Neutrophil (primary cell): ENCODE measurements around the gene PPM1A.
"Not testable (repeated sequence)": the region's sequence is repeated elsewhere in the genome, so short reads cannot be mapped to it uniquely, and the experiment has no call there.

Source experiments
- H3K27ac ChIP-seq: fragments of 200-600 bp; sonication (generic); 2 replicates; pipeline ENCODE4 v1.5.1; 2016; ENCODE audit warnings: mild to moderate bottlenecking, moderate library complexity
- H3K27me3 ChIP-seq: fragments of 200-600 bp; sonication (generic); 2 replicates; pipeline ENCODE4 v1.6.0; 2016; ENCODE audit warnings: mild to moderate bottlenecking
- H3K36me3 ChIP-seq: fragments of 200-600 bp; sonication (generic); 2 replicates; pipeline ENCODE4 v1.5.1; 2017
- H3K4me1 ChIP-seq, 2 experiments: fragments of 200-600 bp in 1 of 2; sonication (generic) in 1 of 2; 1 replicate in 1 of 2; 2 replicates in 1 of 2; pipeline versions ENCODE4 v1.5.1 to v1.6.1; 2013 to 2016; ENCODE audit warnings: low read depth in 1 of 2, low read length in 1 of 2, mild to moderate bottlenecking in 1 of 2, moderate library complexity in 1 of 2; ENCODE audit not compliant: control insufficient read depth in 1 of 2, insufficient read depth in 1 of 2
- H3K4me3 ChIP-seq, 2 experiments: fragments of 200-600 bp in 1 of 2; sonication (generic) in 1 of 2; 1 replicate in 1 of 2; 2 replicates in 1 of 2; pipeline ENCODE4 v1.5.1; 2013 to 2016; ENCODE audit warnings: low read depth in 1 of 2, low read length in 1 of 2, mild to moderate bottlenecking in 1 of 2, moderate library complexity in 1 of 2
- H3K9me3 ChIP-seq: fragments of 200-600 bp; sonication (generic); 2 replicates; pipeline ENCODE4 v1.5.1; 2016
- TF ChIP-seq, protein P1 (sequence below): fragments of 200-600 bp; sonication (generic); IDR thresholded peaks from 2 replicates; pipeline ENCODE4 v1.5.1; 2016; ENCODE audit warnings: antibody characterized with exemption

PPM1A gene

DNA sequence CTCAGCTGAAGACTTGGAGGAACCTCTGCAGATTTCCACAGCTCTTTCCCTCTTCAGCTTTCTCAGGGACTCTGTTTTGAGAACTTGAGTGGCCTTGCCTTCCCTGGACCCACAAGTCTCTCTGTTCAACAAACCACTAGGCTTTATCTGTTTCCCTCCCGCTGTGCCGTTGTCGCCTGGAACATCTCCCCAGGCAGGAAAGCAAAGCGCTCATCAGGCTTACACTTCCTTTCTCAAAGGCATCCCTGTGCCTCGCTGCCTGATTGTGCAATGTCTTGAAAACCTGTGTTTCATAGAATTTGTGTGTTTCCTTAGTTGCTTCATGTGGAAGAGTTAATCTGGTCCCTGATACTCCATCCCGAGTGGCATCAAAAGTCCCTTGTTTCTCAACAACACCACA lies 64.1 kb downstream of the PPM1A start:
- Histone ChIP-seq H3K36me3 (no peaks in the 10 kb centered on the region), H3K4me3 (no peak overlapping the region), H3K27ac (no peak overlapping the region), H3K9me3 (no peaks in the 10 kb centered on the region), H3K27me3 (peaks cover 21% of the 10 kb centered on the region), H3K4me1 (no peaks in the 10 kb centered on the region)
- TF ChIP-seq, protein P1, sequence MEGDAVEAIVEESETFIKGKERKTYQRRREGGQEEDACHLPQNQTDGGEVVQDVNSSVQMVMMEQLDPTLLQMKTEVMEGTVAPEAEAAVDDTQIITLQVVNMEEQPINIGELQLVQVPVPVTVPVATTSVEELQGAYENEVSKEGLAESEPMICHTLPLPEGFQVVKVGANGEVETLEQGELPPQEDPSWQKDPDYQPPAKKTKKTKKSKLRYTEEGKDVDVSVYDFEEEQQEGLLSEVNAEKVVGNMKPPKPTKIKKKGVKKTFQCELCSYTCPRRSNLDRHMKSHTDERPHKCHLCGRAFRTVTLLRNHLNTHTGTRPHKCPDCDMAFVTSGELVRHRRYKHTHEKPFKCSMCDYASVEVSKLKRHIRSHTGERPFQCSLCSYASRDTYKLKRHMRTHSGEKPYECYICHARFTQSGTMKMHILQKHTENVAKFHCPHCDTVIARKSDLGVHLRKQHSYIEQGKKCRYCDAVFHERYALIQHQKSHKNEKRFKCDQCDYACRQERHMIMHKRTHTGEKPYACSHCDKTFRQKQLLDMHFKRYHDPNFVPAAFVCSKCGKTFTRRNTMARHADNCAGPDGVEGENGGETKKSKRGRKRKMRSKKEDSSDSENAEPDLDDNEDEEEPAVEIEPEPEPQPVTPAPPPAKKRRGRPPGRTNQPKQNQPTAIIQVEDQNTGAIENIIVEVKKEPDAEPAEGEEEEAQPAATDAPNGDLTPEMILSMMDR = no peak

DNA sequence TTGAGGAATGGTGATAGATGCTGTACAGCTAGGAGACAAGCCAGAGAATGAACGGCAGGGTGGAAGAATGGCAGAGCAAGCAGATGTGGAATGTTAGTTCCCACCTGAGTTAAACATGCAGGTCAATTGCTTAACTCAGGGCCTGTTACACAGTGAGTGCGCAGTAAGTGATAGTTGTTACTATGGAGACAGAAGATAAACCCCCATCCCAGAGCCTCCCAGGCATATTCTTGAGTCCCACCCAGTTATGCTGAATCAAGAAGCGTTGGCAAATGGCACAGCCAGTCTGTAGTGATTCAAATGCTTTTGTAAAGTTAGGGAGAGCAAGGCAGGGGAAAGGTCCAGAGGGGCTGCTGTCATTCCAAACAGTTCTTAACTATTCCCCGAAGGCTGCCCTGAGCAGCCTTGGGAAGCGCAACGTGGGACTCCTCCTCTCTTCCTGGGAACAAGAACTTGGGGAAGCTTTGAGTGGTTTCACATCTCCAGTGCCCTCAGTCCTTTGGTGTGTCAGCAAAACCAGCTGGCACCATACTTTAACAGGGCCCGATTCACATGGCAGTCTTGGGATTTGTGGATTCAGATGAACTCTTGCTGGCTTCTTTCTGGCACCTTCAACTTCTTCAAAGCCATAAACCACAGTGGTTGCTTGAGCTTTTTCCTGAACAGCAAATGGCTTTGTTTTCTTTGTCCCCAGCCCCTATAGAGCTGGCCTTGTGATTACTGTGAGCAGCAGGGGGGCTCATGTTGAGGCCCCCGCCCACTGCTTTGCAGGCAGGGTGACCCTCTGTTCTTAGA lies 66.4 kb downstream of the PPM1A start:
- no peaks in the 10 kb centered on the region for H3K36me3 ChIP-seq
- H3K27me3 ChIP-seq = peaks cover 21% of the 10 kb centered on the region
- H3K27ac ChIP-seq = no peak overlapping the region
- H3K4me1 ChIP-seq = no peaks in the 10 kb centered on the region
- H3K9me3 ChIP-seq = no peaks in the 10 kb centered on the region
- no peak overlapping the region for H3K4me3 ChIP-seq
- TF ChIP-seq, protein P1 = no peak

DNA sequence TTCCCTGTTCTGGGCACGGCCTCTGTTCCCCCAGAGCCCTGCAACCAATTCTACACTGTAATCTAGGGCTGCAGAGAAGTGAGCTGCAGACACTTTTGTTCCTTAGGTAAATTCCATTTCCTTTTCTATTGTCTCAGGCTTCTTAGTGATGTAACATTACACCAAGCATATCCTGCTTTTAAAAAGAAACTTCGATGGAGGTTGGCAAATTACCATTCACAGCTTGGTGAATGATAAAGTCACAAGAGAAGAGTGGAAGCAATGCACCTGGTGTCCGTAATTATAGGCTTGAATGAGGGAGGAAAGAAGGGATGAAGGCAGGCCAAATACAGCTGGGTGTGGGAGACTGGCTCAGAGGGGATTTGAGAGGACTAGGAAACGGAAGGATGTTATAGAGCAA lies 68.6 kb downstream of the PPM1A start:
- Histone ChIP-seq H3K4me1 (no peaks in the 10 kb centered on the region), H3K27me3 (peaks cover 12% of the 10 kb centered on the region), H3K9me3 (no peaks in the 10 kb centered on the region), H3K36me3 (no peaks in the 10 kb centered on the region), H3K4me3 (no peak overlapping the region), H3K27ac (no peak overlapping the region)
- TF ChIP-seq, protein P1 = no peak

DNA sequence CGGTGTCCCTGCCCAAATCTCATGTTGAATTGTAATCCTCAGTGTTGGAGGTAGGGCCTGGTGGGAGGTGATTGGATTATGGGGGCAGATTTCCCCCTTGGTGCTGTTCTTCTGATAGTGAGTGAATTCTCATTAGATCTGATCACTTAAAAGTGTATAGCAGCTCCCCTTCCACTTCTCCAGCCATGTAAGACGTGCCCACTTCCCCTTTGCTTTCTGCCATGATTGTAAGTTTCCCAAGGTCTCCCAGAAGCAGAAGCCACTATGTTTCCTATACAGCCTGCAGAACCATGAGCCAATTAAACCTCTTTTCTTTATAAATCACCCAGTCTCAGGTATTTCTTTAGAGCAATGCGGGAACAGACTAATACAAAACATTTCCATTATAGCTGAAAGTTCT lies 71.8 kb downstream of the PPM1A start:
- peaks cover 15% of the 10 kb centered on the region for H3K27me3 ChIP-seq
- not testable (repeated sequence) for H3K27ac ChIP-seq, H3K9me3 ChIP-seq, H3K4me3 ChIP-seq, H3K4me1 ChIP-seq, H3K36me3 ChIP-seq

DNA sequence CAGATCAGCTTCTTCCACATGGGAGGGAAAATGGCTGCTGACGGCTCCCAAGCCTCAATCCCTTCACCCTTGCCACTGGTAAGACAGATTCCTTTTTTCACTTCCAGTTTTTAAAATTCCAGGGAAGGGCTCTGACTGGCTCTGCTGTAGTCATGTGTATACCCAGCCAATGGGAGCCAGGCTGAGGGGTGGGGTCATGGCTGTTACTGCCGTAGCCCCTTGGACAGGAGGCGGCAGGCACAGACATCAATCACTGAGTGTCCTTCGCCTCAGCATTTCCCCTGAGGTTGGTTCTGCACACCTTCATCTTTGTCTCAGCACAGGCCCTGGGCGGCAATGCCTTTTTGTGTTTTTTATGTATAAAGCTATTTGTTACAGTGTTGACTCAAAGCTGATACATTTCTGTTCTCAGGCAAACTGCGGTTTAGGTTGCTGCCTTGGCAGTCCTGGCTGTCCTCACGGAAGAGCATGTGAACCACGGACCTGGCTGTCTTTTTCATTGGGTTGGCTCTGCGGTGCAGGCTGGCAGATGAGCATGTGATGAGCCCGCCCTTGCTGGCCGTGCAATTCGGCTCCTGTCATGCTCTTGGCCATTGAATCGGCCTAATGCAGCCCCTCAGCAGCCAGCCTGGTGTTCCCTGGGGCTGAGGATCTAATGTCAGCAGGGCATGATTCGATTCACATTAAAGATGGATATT lies 74.3 kb downstream of the PPM1A start:
- no peak overlapping the region for H3K4me3 ChIP-seq
- no peak overlapping the region for H3K27ac ChIP-seq
- peaks cover 6 to 9% of the 10 kb centered on the region in 2 experiments for H3K4me1 ChIP-seq
- peaks cover 40% of the 10 kb centered on the region for H3K27me3 ChIP-seq
- TF ChIP-seq, protein P1 = no peak
- H3K36me3 ChIP-seq = no peaks in the 10 kb centered on the region
- H3K9me3 ChIP-seq = no peaks in the 10 kb centered on the region

DNA sequence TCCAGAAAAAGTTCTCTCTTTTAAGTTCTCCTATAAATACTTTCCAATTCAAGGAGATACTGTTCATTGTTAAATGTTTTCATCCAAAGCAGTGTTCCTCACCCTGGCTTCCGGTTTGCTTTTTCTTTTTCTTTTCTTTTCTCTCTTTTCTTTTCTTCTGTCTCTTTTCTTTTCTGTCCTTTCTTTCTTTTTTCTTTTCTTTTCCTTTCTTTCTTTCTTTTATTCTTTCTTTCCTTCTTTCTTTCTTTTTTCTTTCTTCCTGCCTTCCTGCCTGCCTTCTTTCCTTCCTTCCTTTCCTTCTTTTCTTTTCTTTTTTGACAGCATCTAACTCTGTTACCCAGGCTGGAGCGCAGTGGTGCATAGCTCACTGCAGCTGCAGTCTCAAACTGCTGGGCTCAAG lies 75.8 kb downstream of the PPM1A start:
- TF ChIP-seq, protein P1 = no peak
- no peaks in the 10 kb centered on the region for H3K36me3 ChIP-seq
- no peak overlapping the region for H3K27ac ChIP-seq
- no peak overlapping the region for H3K4me3 ChIP-seq
- no peaks in the 10 kb centered on the region for H3K9me3 ChIP-seq
- H3K4me1 ChIP-seq = peaks cover 6 to 9% of the 10 kb centered on the region in 2 experiments
- peaks cover 55% of the 10 kb centered on the region for H3K27me3 ChIP-seq
